Measurements from ENCODE around the gene RSRC1.

GRCh38 chr3:158494673-158495072 lies 384.8 kb downstream of the RSRC1 start:
- TF ChIP-seq CTCF (IDR thresholded peaks at IDR 0.05 in 4 of 5, conservative IDR thresholded peaks at IDR 0.05 in 1 of 5) (no peak), POLR2A (IDR thresholded peaks at IDR 0.05) (no peak)

Data from gastrocnemius medialis (tissue), 4 donors.